ENCODE results near the gene CPXM1.
"Not testable (repeated sequence)": the region's sequence is repeated elsewhere in the genome, so short reads cannot be mapped to it uniquely, and the experiment has no call there.

The CPXM1 gene

DNA sequence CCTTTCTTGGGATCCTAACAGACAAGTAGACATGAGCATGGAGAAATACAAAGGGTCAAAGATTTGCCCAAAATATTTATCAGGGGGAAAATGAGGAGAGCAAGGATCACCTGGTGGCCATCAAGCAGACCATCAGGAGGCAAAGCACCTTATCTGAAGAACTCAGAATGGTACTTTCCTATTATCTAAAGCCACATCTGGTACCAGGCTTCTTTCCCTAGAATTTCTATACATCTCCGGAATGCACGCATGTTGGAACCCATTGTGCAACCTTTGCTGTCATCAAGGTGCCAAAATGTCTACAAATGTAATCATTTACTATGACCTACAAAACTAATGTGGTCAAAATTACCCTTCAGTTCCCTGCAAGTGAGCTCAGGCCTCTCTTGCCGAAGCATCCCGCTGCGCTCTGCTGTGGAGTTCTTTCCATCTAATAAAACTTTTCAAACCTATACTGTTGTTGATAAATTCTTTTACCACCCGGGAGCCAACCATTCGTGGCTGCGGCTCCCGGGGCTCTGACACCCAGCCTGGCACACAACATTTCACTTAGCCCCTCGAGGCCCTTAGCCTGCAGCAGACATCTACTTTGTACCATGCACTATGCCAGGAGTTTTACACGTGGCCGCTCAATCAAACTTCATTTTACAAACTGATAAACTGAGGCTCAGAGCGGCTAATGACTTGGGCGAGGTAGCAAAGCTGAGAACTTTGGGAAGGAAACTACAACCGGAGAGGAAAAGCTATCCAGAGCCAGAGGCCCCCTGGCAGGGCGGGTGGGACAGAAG, 3.8 kb upstream of the CPXM1 start:
- DNase-seq, result no peak

DNA sequence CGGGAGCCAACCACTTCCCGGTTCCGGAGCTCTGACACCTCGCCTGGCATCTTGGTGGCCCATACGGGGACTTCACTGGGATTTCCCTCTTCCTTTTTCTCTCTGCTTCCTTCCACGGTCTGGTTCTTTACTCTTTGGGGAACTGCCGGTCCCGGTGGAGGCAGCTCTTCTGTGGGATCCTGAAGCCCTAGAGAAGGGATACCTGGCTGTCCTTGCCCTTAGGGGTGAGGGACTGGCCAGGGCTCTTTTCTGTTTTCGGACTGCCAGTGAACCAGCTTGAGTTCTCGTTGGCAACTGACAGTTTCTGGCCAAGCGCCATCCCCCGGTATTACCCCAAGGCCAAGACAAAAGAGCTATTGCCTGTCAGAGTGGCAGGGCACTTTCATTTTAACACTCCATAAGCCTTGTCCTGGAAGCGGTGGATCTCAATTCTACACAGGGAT, 880 bp upstream of the CPXM1 start:
- no peak for DNase-seq

DNA sequence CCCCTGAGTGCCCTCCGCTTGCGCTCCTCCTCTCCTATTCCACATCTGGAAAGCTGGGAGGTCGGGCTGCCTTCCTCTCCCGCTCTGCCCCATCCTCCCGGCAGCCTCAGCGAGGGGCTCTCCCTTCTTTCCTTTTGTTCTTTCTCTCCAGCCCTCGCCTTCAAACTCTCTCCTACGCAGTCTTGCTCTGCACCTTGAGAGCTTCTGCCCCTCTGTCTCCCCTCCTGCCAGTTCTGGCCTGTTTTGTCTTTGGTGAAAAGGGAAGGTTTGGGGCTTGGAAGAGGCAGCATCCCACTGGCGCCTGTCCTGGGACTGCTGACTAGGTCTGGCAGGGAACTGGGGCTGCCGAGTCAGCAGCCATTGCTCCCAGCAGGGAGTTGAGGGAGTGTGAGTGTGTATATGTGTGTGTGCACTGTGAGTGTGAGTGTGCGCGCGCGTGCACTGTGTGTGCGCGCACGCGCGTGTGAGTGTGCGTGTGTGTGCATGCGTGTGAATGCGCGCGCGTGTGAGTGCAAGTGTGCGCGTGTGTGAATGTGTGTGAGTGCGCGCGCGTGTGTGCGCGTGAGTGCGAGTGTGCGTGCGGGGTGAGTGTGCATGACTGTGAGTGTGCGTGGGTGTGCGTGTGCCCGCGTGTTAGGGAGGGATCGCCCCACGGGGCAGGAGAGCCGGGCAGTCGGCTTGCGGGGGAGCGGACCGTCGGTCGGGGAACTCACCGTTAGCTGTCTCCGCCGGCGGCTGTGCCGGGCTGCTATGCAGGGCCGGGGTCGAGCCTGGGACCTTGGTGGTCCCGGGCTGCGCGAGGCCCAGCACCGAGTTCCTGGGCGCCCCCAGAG, 523 bp downstream of the CPXM1 start:
- no peak for DNase-seq

DNA sequence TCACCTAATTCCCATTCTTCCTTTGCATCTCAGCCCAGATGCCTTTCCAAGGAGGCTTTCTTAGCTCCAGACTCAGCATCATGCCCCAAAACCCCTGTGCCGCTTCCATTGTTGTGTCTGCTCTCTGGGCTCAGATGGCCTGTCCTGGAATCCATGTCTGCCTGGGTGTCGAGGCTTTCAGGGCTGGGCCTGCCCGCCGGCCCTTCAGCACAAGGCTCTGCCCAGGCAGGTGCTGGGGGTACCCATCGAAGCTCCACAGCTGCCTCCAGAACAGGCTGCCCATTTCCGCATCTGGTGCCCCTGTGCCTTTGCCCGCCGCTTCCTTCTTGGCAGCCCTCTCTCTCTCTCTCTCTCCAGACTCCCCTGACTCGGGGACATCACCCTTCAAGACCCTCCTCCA, 1.2 kb downstream of the CPXM1 start:
- DNase-seq, result no peak

DNA sequence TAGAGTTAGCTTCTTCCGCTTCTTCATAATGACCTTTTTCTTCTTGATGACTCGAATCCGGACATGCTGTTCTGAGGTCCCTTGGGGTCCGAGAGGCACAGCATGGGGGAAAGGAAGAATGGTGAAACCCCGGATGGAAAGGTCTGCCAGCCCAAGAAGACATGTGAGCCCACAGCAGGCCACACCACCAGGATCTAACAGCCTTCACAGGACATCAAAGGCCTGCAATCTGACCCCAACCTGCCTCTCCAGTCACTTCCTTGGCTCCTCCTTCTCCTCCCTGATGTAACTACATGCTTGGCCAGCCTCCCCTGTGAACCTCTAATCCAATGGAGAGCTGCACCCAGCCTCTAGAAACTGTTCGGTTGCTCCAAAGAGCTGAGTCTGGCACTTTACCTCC, 1.6 kb downstream of the CPXM1 start:
- DNase-seq, result no peak

DNA sequence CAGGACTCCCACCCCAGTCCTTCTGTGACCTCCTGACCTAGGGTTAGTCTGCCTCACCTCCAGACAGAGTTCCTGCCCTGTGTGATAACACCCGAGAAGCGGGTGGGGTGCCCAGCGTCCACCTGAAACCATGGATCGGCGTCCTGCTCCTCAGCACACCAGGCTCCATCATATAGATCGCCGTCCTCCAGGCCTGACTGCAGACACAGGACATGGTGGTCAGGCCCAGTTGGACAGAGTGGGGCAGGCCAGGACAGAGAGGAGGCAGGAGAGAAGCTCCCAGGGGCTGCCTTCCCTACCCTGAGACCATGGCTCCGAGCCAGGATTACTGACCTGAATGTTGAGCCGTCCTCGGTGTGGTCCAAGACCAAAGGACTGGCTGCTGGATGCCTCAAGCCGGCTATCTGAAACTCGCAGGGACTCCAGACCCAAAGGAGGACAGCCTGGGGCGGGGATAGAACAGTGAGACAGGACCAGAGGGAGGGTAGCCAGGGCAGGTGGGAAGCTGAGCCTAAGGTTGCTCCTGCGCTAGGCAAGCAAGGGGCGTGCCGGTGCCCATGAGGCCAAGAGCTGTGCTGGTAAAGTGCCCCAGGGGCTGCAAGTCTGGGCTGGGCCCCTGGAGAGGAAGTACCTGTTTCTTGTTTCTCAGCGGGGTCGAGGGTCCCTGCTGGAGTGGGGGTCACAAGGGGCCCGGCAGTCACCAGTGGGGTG, 2.2 kb downstream of the CPXM1 start:
- no peak for DNase-seq

DNA sequence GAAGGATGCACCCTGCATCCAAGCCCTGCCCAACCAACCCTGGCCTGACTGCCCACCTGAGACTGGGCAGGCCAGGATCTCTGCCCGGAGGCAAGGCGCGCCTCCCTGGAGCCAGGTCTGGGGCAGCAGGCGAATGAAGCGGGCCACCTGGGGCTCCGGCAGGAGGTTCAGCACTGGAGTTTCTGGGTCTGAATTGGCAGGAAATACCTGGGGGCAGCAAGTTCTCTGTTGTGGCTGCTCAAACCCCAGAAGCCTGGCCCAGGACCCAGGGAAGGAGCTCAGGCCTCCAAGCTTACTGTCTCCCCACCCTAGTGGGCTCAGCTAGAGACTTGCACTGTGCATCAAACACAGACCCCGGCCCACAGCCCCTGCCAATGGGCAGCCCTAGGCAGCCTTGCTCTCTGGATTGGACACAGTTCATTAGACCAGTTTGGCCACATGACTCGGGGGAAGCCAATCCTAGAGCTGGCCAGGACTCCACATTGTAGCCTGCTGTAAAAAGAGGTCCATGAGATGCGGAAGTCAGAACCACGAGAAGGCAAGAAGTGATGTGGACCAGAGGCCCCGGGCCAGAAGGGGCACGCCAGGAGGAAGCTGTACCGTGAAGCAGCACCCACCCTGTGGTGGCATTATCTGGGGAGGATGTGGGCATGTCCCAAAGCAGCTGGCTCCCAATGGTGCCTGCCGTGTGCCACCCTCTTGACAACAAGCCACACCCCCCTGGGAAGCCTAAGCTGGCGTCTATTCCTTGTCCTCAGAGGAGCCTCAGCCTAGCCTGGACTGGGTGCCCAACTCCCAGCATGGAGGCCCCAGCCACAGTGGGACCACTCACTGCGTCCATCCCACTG, 3.1 kb downstream of the CPXM1 start:
- DNase-seq, result no peak

DNA sequence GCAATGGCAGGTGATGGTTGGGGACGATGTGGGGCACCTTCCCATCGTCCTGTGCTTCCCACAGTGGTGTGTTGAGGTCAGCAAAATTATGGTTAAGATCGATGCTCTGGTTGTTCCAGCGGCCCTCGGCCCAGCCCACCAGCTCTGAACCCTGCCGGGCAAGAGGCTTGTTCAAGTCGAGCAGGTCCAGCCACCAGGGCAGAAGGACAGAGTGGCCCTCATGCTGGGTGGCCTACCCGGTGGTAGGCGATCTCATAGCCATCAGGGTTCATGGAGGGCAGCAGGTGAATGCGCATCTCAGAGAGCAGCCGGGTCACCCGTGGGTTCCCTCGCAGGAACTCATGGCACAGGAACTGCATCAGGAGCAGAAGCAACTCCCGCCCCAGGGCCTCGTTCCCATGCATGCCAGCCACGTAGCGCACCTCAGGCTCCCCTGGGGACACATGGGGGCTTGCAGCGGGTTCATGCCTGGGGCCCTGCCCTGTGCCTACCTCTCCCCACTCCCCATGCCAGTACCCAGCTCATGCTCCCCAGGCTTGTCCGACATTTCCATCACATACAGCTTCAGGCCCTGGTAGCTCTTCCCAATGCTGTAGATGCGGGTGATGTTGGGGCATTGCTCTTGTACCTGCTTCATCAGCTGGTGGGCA, 4.3 kb downstream of the CPXM1 start:
- no peak for DNase-seq

DNA sequence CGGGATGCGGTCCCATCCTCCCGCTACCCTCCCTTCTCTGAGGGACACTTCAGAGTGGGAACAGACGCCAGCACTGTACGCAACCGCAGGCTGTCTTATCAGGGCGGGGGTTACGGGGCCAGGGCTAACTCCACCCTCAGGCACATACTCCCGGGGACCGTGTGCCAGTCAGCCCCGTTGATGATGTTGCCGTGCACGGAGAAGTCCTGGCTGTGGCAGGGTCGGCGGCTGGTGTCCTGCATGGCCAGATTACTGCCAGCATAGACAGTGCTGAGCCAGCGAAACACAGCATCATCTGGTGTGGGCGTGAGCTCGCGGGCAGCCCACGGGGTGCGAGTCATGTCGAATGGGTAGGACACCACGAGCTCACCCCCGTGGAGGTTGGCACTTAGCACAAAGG, 5.0 kb downstream of the CPXM1 start:
- DNase-seq, result no peak

DNA sequence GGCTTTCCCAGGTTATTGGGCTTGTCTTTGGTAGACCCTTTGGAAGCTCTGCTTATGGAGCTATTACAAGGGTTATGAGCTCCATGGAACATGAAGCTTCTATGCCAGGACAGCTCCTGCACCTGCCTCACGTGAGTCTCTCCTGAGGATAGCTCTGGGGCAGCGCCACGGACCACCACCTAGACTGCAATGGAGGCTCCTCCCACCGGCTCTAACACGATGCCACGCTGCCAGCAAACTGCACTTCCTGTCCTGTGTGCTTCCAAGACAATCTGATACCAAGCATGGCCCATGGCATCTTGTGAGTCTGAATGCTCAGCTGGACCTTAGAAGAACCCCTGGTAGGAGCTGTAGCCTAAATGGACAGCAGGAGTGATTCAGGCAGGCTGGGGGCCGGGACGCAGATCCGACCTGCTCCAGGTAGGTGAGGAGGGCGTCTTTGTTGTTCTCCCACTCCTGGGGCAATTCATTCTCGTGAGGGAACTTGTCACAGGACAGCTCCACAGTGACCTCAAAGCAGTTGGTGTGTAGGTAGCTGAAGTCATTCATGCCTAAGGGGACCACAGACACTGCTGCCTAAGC, 5.5 kb downstream of the CPXM1 start:
- no peak for DNase-seq

DNA sequence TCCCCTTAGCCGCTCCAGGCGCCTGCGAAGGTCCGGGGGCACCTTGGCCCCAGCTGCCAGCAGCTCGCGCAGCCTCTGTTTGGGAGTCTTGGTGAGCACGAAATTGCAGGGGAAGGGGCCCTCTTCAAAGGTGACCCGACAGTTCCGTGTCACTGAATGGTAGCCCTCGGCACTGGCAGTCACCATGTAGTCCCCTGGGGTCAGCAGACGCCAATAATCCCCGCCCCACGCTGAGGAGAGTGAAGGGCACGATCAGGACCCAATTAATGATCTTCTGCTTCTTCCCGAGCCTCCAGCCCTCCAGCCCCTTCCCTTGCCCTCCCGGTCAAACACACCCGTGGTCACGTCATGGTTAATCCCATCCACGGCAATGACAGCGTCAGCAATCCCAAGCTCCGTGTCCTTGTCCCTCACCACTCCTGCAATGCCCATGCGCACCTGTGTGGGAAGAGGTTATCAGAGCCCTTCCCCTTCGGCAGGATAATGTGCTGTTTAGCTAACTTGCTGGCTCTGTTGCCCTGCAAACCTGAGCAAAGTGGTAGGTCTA, 6.2 kb downstream of the CPXM1 start:
- DNase-seq, result no peak

DNA sequence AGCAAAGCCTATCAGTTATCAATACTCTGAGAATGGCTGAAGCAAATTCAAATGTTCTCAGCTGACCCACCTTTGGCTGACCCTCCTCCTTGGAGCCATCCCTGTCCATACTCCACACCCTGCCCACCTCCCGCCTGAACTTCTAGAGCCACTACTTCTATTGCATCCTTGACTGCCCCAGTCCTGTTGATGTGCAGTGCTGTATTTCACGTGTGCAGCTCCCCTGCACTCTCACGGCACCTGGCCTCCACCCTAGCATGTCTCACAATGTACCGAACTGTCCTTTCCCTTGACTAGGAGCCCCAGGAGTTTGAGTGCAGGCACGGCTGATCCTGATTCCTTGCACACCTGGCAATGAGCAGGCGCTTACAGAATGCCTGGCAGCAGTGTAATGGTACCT, 7.0 kb downstream of the CPXM1 start:
- no peak for DNase-seq

DNA sequence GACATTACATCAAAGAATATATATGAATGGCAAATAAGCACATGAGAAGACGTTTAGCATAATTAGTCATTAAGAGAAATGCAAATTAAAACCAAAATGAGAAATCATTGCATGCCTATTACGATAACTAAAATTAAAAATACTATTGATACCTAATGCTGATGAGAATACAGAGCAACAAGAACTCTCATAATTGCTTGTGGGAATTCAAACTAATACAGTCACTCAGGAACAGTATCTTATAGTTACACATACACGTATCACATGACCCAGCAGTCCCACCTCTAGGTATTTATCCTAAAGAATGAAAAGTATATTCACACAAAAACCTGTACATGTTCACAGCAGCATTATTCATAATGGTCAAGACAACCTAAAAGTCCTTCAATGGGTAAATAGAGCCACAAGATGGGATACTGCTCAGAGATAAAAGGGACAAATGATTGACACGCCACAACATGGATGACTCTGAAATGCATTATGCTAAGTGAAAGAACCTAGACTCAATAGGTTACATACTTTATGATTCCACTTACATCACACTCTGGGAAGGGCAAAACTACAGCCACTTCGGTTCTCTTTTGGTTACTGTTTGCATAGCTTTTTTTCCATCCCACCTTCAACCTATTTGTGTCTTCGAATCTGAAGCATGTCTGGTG, 16.4 kb downstream of the CPXM1 start:
- DNase-seq, result no peak

DNA sequence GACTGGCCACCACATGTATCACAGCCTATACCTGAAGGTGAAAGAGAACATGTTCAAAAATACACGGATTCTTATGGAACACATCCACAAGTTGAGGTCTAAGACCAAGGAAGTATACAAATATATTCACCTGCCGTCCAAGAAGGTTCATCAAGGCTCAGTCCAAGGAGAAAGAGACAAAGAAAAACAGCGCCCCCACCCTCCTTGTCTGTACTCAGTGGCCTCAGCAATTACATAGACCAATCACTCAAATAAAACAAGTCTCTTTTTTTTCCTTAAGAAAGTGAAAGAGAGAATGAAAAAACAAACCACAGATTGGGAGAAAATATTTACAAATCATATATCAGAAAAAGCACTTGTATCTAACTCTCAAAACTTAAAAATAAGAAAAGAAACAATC, 19.5 kb downstream of the CPXM1 start:
- no peak for DNase-seq

DNA sequence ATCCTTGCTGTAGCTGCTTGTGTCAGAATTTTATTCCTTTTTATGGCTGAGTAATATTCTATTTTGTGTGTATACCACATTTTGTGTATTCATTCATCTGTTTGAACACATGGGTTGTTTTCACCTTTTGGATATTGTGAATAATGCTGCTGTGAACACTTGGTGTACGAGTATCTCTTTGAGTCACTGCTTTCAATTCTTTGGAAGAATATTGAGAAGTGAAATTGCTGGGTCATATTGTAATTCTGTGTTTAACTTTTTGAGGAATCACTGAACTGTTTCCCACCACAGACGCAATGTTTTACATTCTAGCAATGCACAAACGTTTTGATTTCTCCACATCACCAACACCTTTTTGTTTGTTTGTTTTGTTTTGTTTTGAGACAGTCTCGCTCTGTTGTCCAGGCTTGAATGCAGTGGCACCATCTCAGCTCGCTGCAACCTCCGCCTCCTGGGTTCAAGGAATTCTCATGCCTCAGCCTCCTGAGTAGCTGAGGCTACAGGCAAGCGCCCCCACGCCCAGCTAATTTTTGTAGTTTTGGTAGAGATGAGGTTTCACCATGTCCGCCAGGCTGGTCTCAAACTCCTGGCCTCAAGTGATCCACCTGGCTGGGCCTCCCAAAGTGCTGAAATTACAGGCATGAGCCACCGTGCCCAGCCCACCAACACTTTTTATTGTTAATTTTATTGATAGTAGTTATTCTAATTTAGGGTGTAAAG, 21.7 kb downstream of the CPXM1 start:
- DNase-seq, result no peak

DNA sequence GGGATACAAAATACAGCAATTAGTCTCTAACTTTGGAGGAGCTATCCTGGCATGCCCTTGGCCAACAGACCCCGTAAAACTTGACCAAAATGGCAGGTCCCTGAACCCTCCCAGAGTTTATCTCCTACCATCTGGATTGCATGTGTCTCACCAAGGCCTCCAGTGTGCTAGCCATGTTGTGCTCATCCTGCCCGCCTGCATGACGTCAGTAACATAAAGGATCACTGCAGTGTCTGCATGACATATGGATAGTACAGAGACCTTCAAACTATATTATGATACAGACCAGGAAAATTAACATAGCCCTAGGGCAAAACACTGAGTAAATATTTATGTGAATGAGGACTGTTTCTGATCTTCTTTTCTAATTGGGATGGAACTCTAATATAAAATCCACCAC, 25.3 kb downstream of the CPXM1 start:
- no peak for DNase-seq

DNA sequence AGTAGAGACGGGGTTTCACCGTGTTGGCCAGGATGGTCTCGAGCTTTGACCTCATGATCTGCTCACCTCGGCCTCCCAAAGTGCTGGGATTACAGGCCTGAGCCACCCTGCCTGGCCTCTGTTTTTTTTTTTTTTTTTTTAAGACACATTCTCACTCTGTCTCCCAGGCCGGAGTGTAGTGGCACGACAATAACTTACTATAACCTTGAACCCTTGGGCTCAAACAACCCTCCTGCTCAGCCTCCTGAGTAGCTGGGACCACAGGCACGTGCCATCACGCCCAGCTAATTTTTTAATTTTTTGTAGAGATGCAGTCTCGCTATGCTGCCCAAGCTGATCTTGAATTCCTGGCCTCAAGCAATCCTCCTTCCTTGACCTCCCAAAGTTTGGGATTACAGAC, 26.6 kb downstream of the CPXM1 start:
- DNase-seq, result no peak

DNA sequence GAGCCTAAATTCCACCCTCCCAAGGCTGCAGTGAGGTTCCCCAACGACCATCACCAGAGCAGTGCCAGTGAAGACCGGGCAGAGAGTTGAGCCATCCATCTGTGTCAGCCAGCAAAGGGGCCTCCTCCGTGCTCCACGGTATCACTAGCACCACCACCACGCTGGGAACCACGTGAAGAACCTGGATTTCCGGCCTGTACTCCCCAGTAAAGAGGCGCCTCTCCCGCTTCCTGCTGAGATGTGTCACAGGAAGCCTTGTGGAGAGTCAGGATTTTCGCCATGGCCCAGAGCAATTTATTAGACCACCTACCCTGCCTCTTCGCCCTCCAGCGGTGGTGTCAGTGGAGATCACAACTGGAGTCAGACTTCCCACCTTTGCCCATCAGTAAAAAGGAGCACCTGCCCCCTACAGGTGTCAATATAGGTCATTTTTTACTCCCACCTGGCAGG, 28.8 kb downstream of the CPXM1 start:
- no peak for DNase-seq

DNA sequence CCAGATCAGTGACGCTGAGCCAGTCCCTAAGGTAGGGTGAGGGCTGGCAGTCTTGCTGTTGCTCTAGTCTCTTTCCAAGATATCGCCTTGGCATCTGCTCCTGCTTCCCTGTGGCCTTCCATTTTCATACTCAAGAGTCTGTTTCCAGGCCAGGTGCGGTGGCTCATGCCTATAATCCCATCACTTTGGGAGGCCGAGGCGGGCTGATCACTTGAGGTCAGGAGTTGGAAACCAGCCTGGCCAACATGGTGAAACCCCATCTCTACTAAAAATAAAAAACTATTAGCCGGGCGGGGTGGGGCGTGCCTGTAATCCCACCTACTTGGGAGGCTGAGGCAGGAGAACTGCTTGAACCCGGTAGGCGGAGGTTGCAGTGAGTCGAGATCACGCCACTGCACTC, 30.3 kb downstream of the CPXM1 start:
- DNase-seq, result not testable (repeated sequence)
